BLaER1 treated with 17β-estradiol and CSF1 and Interleukin-3, amounts not matched to agents 10 nM and 100 nM (cell line): ENCODE results near the gene NUP98.
"Not testable (repeated sequence)": the region's sequence is repeated elsewhere in the genome, so short reads cannot be mapped to it uniquely, and the experiment has no call there.

Experiments
- H3K27ac ChIP-seq, 11 experiments: shearing (Covaris generic); formaldehyde crosslinking; 2 replicates each; pipeline ENCODE4 v1.8.1; 2022
- H3K27me3 ChIP-seq, 11 experiments: shearing (Covaris generic); formaldehyde crosslinking; 2 replicates each; pipeline ENCODE4 v1.8.1; 2022
- H3K36me3 ChIP-seq, 11 experiments: shearing (Covaris generic); formaldehyde crosslinking; 2 replicates each; pipeline ENCODE4 v1.8.1; 2022
- H3K4me1 ChIP-seq, 10 experiments: shearing (Covaris generic); formaldehyde crosslinking; 2 replicates each; pipeline ENCODE4 v1.8.1; 2022
- H3K4me2 ChIP-seq, 11 experiments: shearing (Covaris generic); formaldehyde crosslinking; 2 replicates each; pipeline ENCODE4 v1.8.1; 2022
- H3K4me3 ChIP-seq, 10 experiments: shearing (Covaris generic); formaldehyde crosslinking; 2 replicates each; pipeline ENCODE4 v1.8.1; 2022
- H3K9ac ChIP-seq, 11 experiments: shearing (Covaris generic); formaldehyde crosslinking; 2 replicates each; pipeline ENCODE4 v1.8.1; 2022
- H3K9me3 ChIP-seq, 11 experiments: shearing (Covaris generic); formaldehyde crosslinking; replicated peaks in 1 of 11; 2 replicates each; pipeline ENCODE4 v1.8.1; 2022
- H4K20me1 ChIP-seq, 11 experiments: shearing (Covaris generic); formaldehyde crosslinking; 2 replicates each; pipeline ENCODE4 v1.8.1; 2022
- Cebpa-rat ChIP-seq, 11 experiments: shearing (Covaris generic); IDR thresholded peaks; 2 replicates each; pipeline ENCODE4 v1.8.1; 2022

Gene NUP98

DNA sequence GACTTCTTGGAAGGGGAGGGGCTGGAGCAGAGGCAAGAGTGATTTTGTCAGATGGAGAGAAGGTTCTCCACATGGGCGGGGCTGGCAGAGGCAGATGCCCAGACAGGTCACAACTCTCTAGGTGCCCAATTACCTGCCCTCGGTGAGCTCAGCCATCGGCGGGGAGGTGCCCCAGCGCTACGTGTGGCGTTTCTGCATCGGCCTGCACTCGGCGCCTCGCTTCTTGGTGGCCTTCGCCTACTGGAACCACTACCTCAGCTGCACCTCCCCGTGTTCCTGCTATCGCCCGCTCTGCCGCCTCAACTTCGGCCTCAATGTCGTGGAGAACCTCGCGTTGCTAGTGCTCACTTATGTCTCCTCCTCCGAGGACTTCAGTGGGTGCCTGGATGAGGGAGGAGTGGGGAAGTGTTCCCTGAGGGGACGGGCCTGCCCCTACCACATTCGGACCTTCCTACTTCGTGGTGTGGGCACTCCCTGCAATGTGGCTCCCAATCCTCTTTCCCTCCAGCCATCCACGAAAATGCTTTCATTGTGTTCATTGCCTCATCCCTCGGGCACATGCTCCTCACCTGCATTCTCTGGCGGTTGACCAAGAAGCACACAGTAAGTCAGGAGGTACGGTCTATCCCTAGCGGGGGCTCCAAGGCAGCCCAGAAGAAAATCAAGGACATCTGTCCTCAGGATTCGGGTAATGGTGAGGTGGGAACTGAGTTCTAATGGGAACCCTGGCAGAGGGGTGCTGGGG, 26.6 kb upstream of the NUP98 start:
- Histone ChIP-seq H3K9ac (0 out of 22 replicates have a peak overlapping the region, but pooled peaks of 2 of the 11 experiments have one; percentile 23 to 34), H3K9me3 (no peaks in the 10 kb centered on the region), H3K27me3 (no peaks in the 10 kb centered on the region), H3K4me3 (no peak overlapping the region), H3K4me2 (peak overlapping the region in 7 of 11 experiments; percentile 7 to 62 (median 34); a peak in 11 of 22 replicates), H3K27ac (peak overlapping the region in 2 of 11 experiments; percentile 3 to 26; a peak in 1 of 22 replicates), H3K36me3 (peaks cover 38 to 60% (median 52%) of the 10 kb centered on the region in 11 experiments), H3K4me1 (peaks cover 0 to 75% (median 22%) of the 10 kb centered on the region in 10 experiments; a peak in 13 of 20 replicates), H4K20me1 (peaks cover 23 to 60% (median 40%) of the 10 kb centered on the region in 11 experiments; a peak in 21 of 22 replicates)
- no peak for TF ChIP-seq Cebpa-rat (IDR thresholded peaks at IDR 0.05)

DNA sequence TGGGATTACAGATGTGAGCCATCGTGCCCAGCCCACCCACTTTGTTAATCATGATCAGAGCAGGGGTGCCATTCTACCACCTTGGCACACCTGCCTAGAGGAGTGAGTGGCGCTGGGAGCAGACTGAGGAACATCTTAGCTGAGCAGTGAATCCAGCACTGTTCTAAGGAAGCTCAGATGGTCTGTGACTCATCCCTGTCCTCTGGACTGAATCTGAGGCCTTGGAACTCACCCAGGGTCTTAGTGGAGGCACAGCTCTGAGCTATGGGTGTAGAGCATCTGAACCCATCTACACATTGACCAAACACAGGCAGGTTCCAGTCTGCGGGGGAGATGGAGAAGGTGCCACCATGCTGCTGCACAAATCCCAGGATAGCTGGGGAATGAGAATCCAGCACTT, 25.9 kb upstream of the NUP98 start:
- Histone ChIP-seq H3K4me2 (peak overlapping the region in 7 of 11 experiments; percentile 7 to 62 (median 34); a peak in 11 of 22 replicates), H3K36me3 (peaks cover 31 to 57% (median 46%) of the 10 kb centered on the region in 11 experiments), H3K27ac (peak overlapping the region in 2 of 11 experiments; percentile 3 to 26; a peak in 1 of 22 replicates), H3K4me3 (no peak overlapping the region), H3K9ac (peak overlapping the region in 2 of 11 experiments; percentile 23 to 34; a peak in 1 of 22 replicates), H3K4me1 (peaks cover 0 to 69% (median 22%) of the 10 kb centered on the region in 10 experiments; a peak in 13 of 20 replicates), H3K27me3 (no peaks in the 10 kb centered on the region), H4K20me1 (peaks cover 23 to 54% (median 34%) of the 10 kb centered on the region in 11 experiments; a peak in 21 of 22 replicates), H3K9me3 (no peaks in the 10 kb centered on the region)
- no peak for TF ChIP-seq Cebpa-rat (IDR thresholded peaks at IDR 0.05)

DNA sequence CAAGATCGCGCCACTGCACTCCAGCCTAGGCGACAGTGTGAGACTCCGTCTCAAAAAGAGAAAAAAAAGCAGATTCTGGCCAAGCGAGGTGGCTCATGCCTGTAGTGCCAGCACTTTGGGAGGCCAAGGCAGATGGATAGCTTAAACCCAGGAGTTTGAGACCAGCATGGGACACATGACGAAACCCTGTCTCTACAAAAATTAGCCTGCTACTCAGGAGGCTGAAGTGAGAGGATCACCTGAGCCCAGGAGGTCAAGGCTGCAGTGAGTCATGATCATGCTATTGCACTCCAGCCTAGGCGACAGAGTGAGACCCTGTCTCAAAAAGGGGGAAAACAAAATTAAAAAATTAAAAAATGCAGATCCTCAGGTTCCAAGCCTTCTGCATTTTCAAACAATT, 25.0 kb upstream of the NUP98 start:
- H3K27ac ChIP-seq: no peak overlapping the region
- H3K4me3 ChIP-seq: no peak overlapping the region
- peaks cover 21 to 47% (median 36%) of the 10 kb centered on the region in 11 experiments for H3K36me3 ChIP-seq
- no peaks in the 10 kb centered on the region for H3K9me3 ChIP-seq
- H3K4me1 ChIP-seq: peaks cover 4 to 64% (median 26%) of the 10 kb centered on the region in 10 experiments
- H3K4me2 ChIP-seq: no peak overlapping the region
- no peaks in the 10 kb centered on the region for H3K27me3 ChIP-seq
- peaks cover 13 to 44% (median 24%) of the 10 kb centered on the region in 11 experiments; a peak in 21 of 22 replicates for H4K20me1 ChIP-seq
- H3K9ac ChIP-seq: no peak overlapping the region
- TF ChIP-seq Cebpa-rat (IDR thresholded peaks at IDR 0.05): no peak

DNA sequence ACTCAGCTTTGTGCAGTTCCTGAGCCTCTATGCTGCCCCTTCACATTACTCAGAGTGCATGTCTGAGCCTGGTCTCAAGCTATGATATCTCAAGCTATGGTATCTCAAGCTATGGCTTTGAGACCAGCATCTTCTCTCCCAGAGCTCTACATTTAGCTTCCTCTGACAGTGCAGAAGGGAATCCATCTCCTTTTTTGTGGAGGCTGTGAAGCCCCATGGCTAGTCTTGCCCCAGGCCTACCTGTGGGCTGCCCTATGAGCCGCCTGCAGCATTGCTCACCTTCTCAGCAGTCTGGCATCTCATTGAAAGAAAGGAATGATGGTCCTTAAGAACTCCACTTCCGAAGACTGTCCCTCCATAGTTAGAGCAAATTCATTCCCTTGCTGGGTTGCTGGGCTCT, 23.6 kb upstream of the NUP98 start:
- H3K9ac ChIP-seq: no peak overlapping the region
- H3K27me3 ChIP-seq: no peaks in the 10 kb centered on the region
- H3K36me3 ChIP-seq: peaks cover 8 to 33% (median 23%) of the 10 kb centered on the region in 11 experiments
- H3K9me3 ChIP-seq: no peaks in the 10 kb centered on the region
- no peak for TF ChIP-seq Cebpa-rat (IDR thresholded peaks at IDR 0.05)
- H3K4me3 ChIP-seq: no peak overlapping the region
- H4K20me1 ChIP-seq: peaks cover 0 to 31% (median 11%) of the 10 kb centered on the region in 11 experiments; a peak in 18 of 22 replicates
- H3K27ac ChIP-seq: no peak overlapping the region
- H3K4me1 ChIP-seq: peaks cover 12 to 63% (median 33%) of the 10 kb centered on the region in 10 experiments
- no peak overlapping the region for H3K4me2 ChIP-seq

- peaks cover 10 to 33% (median 17%) of the 10 kb centered on the region in 10 experiments for H3K4me1 ChIP-seq
- peaks cover 0 to 11% (median 4%) of the 10 kb centered on the region in 11 experiments; a peak in 8 of 22 replicates for H3K36me3 ChIP-seq
- H3K27me3 ChIP-seq: no peaks in the 10 kb centered on the region
- peak overlapping the region in 7 of 11 experiments; percentile 10 to 52 (median 44); a peak in 12 of 22 replicates for H3K27ac ChIP-seq
- peak overlapping the region; percentile 34 to 74 (median 53) for H3K4me2 ChIP-seq
- no peaks in the 10 kb centered on the region for H3K9me3 ChIP-seq
- H3K4me3 ChIP-seq: no peak overlapping the region
- H4K20me1 ChIP-seq: no peaks in the 10 kb centered on the region; a peak in 1 of 22 replicates
- no peak for TF ChIP-seq Cebpa-rat (IDR thresholded peaks at IDR 0.05)
- peak overlapping the region in 7 of 11 experiments; percentile 10 to 43 (median 24); a peak in 9 of 22 replicates for H3K9ac ChIP-seq
Observed at GRCh38 chr11:3817181-3817800, 19.9 kb upstream of the NUP98 start.

DNA sequence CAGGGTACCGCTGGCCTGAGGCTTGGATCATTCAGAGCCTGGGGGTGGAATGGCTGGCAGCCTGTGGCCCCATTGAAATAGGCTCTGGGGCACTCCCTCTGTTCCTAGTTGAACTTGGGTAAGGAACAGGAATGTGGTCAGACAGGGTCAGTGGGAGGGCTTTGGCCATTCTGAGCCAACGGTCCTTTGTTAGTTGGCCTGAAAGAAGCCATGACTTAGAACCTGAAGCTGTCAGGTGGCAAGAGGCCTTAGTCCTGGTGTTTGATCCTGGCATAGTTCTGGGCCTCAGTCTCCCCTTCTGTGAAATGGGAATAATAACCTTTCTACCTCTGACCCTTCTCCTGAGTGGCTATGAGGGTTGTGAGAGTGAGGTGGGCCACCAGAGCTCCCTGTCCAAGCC, 19.3 kb upstream of the NUP98 start:
- peak overlapping the region in 4 of 11 experiments; percentile 10 to 43 (median 28); a peak in 4 of 22 replicates for H3K9ac ChIP-seq
- peaks cover 0 to 11% (median 4%) of the 10 kb centered on the region in 11 experiments; a peak in 7 of 22 replicates for H3K36me3 ChIP-seq
- H3K27ac ChIP-seq: peak overlapping the region in 5 of 11 experiments; percentile 17 to 52 (median 45); a peak in 8 of 22 replicates
- H3K4me3 ChIP-seq: no peak overlapping the region
- TF ChIP-seq Cebpa-rat (IDR thresholded peaks at IDR 0.05): no peak
- peak overlapping the region; percentile 34 to 74 (median 53); a peak in 21 of 22 replicates for H3K4me2 ChIP-seq
- H3K9me3 ChIP-seq: no peaks in the 10 kb centered on the region
- no peaks in the 10 kb centered on the region; a peak in 1 of 22 replicates for H4K20me1 ChIP-seq
- no peaks in the 10 kb centered on the region for H3K27me3 ChIP-seq
- H3K4me1 ChIP-seq: peaks cover 10 to 30% (median 17%) of the 10 kb centered on the region in 10 experiments

GRCh38 chr11:3815845-3816244, 18.5 kb upstream of the NUP98 start:
- Histone ChIP-seq H3K4me2 (peak overlapping the region in 2 of 11 experiments; percentile 34 to 53; a peak in 4 of 22 replicates), H3K27me3 (no peaks in the 10 kb centered on the region)

GRCh38 chr11:3814832-3815231, 17.5 kb upstream of the NUP98 start:
- H3K9ac ChIP-seq, H3K4me2 ChIP-seq, H3K36me3 ChIP-seq, H3K27ac ChIP-seq, H3K4me3 ChIP-seq, H3K27me3 ChIP-seq, H4K20me1 ChIP-seq, H3K9me3 ChIP-seq: not testable (repeated sequence)
- peaks cover 10 to 29% (median 18%) of the 10 kb centered on the region in 10 experiments for H3K4me1 ChIP-seq

More at GRCh38 chr11:3815845-3816244, 18.5 kb upstream of the NUP98 start:
- Histone ChIP-seq H3K27ac (no peak overlapping the region), H3K4me3 (no peak overlapping the region), H3K9me3 (no peaks in the 10 kb centered on the region), H4K20me1 (no peaks in the 10 kb centered on the region; a peak in 1 of 22 replicates), H3K9ac (0 out of 22 replicates have a peak overlapping the region, but pooled peaks of 1 of the 11 experiments have one; percentile 5), H3K36me3 (peaks cover 0 to 18% (median under 1%) of the 10 kb centered on the region in 11 experiments; a peak in 7 of 22 replicates), H3K4me1 (peaks cover 10 to 25% (median 18%) of the 10 kb centered on the region in 10 experiments)
- no peak for TF ChIP-seq Cebpa-rat (IDR thresholded peaks at IDR 0.05)
